Skeletal muscle tissue (tissue), 4 donors: ENCODE measurements around the gene VPS18. TPM values are rescaled to one million over a fixed set of nuclear protein-coding genes. Genes with fewer than 3 reads are reported as not detected.

ENCODE experiments used
- H3K27ac ChIP-seq: one replicate; pipeline ENCODE4 v1.7.0; 2013; ENCODE audit warnings: mild to moderate bottlenecking, low read depth, low read length, inconsistent platforms
- H3K27me3 ChIP-seq, 3 donors: one replicate each; pipeline ENCODE4 v1.7.0; 2013; ENCODE audit warnings: low read length in 3 of 3; ENCODE audit not compliant: control insufficient read depth in 3 of 3, insufficient read depth in 3 of 3
- H3K36me3 ChIP-seq, 3 donors: one replicate each; pipeline ENCODE4 v1.7.0; 2013; ENCODE audit warnings: low read length in 3 of 3; ENCODE audit not compliant: control insufficient read depth in 3 of 3, insufficient read depth in 3 of 3
- H3K4me1 ChIP-seq, 3 donors: one replicate each; pipeline ENCODE4 v1.7.0; 2013; ENCODE audit warnings: low read length in 3 of 3, mild to moderate bottlenecking in 3 of 3; ENCODE audit not compliant: control insufficient read depth in 3 of 3, insufficient read depth in 3 of 3
- H3K4me3 ChIP-seq, 3 donors: one replicate each; pipeline ENCODE4 v1.7.0; 2013; ENCODE audit warnings: low read length in 3 of 3
- H3K9ac ChIP-seq, 3 donors: one replicate each; pipeline ENCODE4 v1.7.0; 2013; ENCODE audit warnings: low read length in 3 of 3, mild to moderate bottlenecking in 3 of 3, moderate library complexity in 2 of 3, low read depth in 1 of 3
- H3K9me3 ChIP-seq, 3 donors: one replicate each; pipeline ENCODE4 v1.7.0; 2013; ENCODE audit warnings: low read length in 3 of 3; ENCODE audit not compliant: control insufficient read depth in 3 of 3
- total RNA-seq: library from RNA; depleted of rRNA; stranded (reverse); fragments of >200 nt; gene quantifications from one replicate; pipeline ENCODE4 v1.2.3, GENCODE V29; 2014
- donor health status: Osteomylitis.

VPS18 gene
- total RNA-seq, 1 donor from 2014 or later, result 20.9 TPM

- Histone ChIP-seq H3K4me1 (no peaks in the 10 kb centered on the region), H3K9ac (no peak overlapping the region), H3K9me3 (no peaks in the 10 kb centered on the region), H3K27ac (no peak overlapping the region), H3K27me3 (peaks cover 14 to 23% (median 18%) of the 10 kb centered on the region in 3 donors), H3K4me3 (no peak overlapping the region), H3K36me3 (no peaks in the 10 kb centered on the region)
These were observed 27.1 kb upstream of the VPS18 start for GRCh38 chr15:40867199-40867598.

GRCh38 chr15:40869686-40870085 lies 24.6 kb upstream of the VPS18 start:
- H3K4me3 ChIP-seq, result no peak overlapping the region
- H3K4me1 ChIP-seq, result peaks cover 6 to 8% (median 7%) of the 10 kb centered on the region in 3 donors
- H3K9ac ChIP-seq, result no peak overlapping the region
- H3K9me3 ChIP-seq, result no peaks in the 10 kb centered on the region
- H3K27me3 ChIP-seq, result peaks cover 13 to 24% (median 23%) of the 10 kb centered on the region in 3 donors
- no peak overlapping the region for H3K27ac ChIP-seq
- no peaks in the 10 kb centered on the region for H3K36me3 ChIP-seq

- H3K9ac ChIP-seq, result no peak overlapping the region
- H3K9me3 ChIP-seq, result no peaks in the 10 kb centered on the region
- H3K36me3 ChIP-seq, result no peaks in the 10 kb centered on the region
- H3K4me3 ChIP-seq, result no peak overlapping the region
- H3K4me1 ChIP-seq, result peaks cover 6 to 8% (median 7%) of the 10 kb centered on the region in 3 donors
- H3K27me3 ChIP-seq, result peaks cover 13 to 24% (median 21%) of the 10 kb centered on the region in 3 donors
- no peak overlapping the region for H3K27ac ChIP-seq
These were observed 23.5 kb upstream of the VPS18 start for GRCh38 chr15:40870716-40871115.

DNA sequence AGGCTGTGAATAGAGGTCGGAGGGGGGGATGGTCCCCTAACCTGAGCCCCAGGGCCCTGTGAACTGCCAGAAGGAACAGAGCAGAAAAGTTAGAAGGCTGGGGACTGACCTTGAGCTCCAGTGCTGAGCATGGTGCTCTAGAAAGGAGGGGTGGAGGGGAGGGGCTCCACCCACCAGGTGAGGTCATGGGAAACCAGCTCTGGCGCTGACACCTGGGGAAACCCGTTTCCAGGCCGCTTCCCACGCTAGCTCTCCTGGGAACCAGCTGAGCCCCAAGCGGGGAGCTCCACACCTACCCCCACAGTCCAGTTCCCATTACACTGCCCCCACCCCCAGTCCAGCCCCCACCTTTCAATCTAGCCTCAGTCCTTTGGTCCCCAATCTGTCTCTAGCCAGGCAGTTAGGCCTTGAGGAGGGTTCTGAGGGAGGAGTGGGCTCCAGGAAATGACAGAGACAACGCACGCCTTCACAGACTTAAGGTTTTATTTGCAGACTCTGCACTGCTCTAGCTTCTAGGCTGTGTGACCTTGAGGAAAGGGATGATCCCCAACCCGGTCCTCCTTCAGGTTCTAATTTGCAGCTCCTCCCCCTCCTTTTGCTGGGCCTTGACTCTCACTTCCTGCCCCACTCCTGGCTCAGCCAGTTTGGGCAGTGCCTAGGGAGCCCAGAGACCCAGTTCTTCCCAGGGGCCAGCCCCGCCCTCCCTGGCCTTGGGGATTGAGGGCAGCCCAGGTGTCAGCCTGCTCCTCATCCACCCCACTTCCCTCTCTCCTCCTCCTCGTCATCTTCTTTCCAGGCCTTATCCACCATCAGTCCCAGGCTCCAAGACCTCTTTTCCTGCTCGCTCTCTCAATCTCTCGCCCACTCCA lies 22.3 kb upstream of the VPS18 start:
- Histone ChIP-seq H3K9me3 (no peaks in the 10 kb centered on the region), H3K9ac (no peak overlapping the region), H3K36me3 (no peaks in the 10 kb centered on the region), H3K4me1 (peaks cover 6 to 8% (median 7%) of the 10 kb centered on the region in 3 donors), H3K27me3 (peaks cover 13 to 24% (median 16%) of the 10 kb centered on the region in 3 donors), H3K27ac (no peak overlapping the region), H3K4me3 (no peak overlapping the region)

- H3K4me1 ChIP-seq, result peaks cover 6 to 8% (median 7%) of the 10 kb centered on the region in 3 donors
- H3K9ac ChIP-seq, result peak overlapping the region in 1 of 3 donors; percentile 27
- no peaks in the 10 kb centered on the region for H3K36me3 ChIP-seq
- peak overlapping the region; percentile 24 to 66 (median 63) for H3K4me3 ChIP-seq
- H3K9me3 ChIP-seq, result no peaks in the 10 kb centered on the region
- H3K27ac ChIP-seq, result no peak overlapping the region
- peaks cover 13 to 24% (median 16%) of the 10 kb centered on the region in 3 donors for H3K27me3 ChIP-seq
These were observed 21.2 kb upstream of the VPS18 start for GRCh38 chr15:40872791-40873693.

DNA sequence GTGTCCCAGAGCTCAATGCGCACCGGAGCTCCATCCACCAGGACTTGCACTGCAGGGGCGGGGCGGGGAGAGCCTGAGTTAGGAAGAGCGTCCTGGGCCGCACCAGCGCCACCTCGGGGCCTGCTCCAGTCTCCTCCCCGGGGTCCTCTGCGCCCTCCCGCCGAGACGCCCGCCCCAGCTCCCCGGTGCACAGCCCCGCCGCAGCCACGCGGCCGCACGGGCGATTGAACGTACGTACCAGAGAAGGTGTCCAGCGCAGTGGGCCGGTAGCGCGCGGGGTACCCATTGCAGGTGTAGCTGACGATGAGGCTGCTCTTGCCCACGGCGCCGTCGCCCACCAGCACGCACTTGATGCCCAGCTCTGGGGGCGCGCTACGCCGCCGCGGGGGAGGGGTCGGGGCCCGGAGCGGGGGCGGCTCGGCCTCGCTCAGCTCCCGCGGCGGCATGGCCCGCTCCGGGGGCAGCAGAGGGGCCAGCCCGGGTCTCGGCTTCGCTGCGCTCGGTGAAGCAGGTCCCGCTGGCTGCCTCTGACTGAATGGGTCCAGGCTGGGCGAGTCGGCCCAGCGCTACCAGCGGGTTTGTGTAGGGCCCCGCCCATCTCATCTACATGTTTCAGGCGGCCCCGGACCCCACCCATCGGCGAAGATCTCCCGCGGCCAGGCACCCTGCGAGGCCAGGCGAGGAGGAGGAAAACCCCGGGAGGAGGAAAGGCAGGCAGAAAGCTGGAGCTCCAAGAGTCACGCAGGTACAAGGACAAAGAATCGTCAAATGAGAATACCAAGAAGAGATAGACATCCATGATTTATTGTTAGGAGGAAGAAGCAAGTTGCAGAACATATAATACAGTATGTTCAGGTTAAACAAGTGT lies 20.3 kb upstream of the VPS18 start, which contains the start of gene RHOV:
TSS of gene RHOV (minus strand) at position 541 of the 868 bp plus-strand sequence. CDS start at position 446, 95 bp downstream.
- Histone ChIP-seq H3K36me3 (no peaks in the 10 kb centered on the region), H3K4me1 (peaks cover 6 to 8% (median 7%) of the 10 kb centered on the region in 3 donors), H3K4me3 (peak within 1 kb of the TSS; percentile 24 to 66 (median 63)), H3K9me3 (no peaks in the 10 kb centered on the region), H3K27ac (no peak within 1 kb of the TSS), H3K27me3 (peaks cover 13 to 24% (median 16%) of the 10 kb centered on the region in 3 donors), H3K9ac (peak within 1 kb of the TSS in 2 of 3 donors; percentile 27 to 32)

DNA sequence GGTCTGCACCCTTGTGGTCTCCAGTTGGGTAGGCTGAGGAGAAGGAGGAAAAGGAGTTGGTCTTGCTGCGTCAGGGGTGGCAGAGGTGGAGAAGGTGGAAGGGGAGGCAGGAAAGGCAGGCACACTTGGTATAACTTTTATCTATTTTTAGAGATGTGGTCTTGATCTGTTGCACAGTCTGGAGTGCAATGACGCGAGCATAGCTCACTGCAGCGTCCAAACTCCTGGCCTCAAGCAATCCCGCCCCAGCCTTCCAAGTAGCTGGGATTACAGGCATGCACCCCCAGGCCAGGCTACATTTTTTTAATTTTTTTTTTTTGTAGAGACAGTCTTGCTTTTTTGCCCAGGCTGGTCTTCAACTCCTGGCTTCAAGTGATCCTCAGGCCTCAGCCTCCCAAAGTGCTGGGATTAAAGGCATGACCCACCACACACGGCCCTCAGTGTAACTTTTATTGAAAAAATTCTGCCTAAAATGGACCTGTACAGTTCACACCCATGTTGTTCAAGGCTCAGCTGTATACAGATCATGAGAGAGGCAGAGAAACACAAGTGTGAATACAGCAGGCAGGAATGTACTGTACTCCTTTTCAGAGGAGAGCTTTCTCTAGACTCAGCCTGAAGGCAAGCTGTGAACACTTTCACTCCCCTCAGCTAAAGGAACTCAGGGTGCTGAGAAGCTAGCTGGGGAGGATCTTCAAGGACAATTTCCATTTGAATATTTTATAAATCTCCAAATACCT lies 18.1 kb upstream of the VPS18 start:
- H3K4me1 ChIP-seq, result peaks cover 6 to 8% (median 7%) of the 10 kb centered on the region in 3 donors
- H3K9ac ChIP-seq, result no peak overlapping the region
- H3K36me3 ChIP-seq, result no peaks in the 10 kb centered on the region
- H3K27me3 ChIP-seq, result peaks cover 10 to 18% (median 16%) of the 10 kb centered on the region in 3 donors
- H3K4me3 ChIP-seq, result no peak overlapping the region
- H3K27ac ChIP-seq, result no peak overlapping the region
- no peaks in the 10 kb centered on the region for H3K9me3 ChIP-seq

DNA sequence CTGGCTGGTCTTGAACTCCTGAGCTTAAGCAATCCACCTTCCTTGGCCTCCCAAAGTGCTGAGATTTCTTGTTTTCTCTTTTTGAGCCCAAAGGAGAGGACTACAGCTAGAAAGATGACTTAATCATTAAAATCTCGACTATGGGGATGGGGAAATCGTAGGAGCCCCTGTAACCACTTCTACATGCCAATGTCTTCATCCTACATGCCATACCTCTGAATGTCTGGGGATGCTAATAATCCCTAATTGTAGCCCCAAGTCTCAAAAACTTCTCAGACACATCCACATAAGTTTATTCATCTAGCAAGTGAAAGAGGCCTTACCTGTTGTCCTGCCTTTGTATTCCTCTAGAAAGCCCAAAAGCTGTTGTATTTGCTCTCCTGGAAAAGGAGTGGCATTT lies 16.6 kb upstream of the VPS18 start:
- H3K9ac ChIP-seq, result no peak overlapping the region
- H3K27ac ChIP-seq, result no peak overlapping the region
- H3K27me3 ChIP-seq, result peaks cover 8 to 11% (median 11%) of the 10 kb centered on the region in 3 donors
- no peaks in the 10 kb centered on the region for H3K36me3 ChIP-seq
- no peaks in the 10 kb centered on the region for H3K9me3 ChIP-seq
- no peak overlapping the region for H3K4me3 ChIP-seq
- peaks cover 6 to 8% (median 7%) of the 10 kb centered on the region in 3 donors for H3K4me1 ChIP-seq
